Measurements from ENCODE around the gene ISL2.

DNA sequence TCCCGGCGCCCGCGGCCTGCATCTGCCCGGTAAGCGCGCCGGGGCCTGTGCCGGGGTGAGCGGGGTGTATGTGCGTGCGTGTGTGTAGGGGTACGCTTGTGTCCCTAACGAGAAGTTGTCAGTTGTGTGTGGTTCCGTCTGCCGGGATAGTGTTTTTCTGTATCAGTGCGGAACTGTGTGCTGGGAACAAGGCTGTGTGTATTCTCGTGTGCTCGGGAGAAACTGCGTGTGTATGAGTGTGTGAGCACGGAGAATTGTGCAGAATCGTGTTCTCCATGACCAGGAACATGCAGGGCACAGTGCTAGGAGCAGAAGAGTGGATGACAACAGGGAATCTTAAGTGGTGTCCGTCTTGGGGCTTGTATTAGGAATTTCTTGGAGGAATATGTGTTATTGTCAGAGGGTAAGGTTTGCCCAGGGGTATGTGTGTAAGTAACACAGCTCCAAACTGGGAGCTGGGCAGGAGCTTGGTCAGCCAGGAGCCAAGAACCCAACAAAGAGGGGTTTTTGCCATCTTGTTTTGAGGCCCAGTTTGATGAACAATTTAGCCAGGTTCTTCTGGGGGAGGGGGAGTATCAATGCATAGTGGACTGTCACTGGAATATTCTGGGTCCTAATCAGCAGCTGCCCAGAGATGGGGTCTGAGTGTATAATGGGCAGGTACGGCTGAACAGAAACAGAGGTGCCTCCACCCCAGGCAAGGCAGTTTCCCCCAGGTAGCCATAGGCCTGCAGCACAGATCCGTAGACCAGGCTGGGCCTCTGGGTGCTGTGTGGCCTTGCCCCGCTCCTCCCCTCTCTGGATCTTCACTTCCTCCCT lies 2.1 kb downstream of the ISL2 start:
- TF ChIP-seq, protein P1, sequence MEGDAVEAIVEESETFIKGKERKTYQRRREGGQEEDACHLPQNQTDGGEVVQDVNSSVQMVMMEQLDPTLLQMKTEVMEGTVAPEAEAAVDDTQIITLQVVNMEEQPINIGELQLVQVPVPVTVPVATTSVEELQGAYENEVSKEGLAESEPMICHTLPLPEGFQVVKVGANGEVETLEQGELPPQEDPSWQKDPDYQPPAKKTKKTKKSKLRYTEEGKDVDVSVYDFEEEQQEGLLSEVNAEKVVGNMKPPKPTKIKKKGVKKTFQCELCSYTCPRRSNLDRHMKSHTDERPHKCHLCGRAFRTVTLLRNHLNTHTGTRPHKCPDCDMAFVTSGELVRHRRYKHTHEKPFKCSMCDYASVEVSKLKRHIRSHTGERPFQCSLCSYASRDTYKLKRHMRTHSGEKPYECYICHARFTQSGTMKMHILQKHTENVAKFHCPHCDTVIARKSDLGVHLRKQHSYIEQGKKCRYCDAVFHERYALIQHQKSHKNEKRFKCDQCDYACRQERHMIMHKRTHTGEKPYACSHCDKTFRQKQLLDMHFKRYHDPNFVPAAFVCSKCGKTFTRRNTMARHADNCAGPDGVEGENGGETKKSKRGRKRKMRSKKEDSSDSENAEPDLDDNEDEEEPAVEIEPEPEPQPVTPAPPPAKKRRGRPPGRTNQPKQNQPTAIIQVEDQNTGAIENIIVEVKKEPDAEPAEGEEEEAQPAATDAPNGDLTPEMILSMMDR (conservative IDR thresholded peaks at IDR 0.05; ENCODE audit: low read length), result no peak
- no peak for TF ChIP-seq EZH2phosphoT487 (IDR thresholded peaks at IDR 0.05; ENCODE audit: borderline replicate concordance, low read depth, low read length)

Data from OCI-LY7 (cell line).